Lower leg skin (tissue), 3 donors: ENCODE data around the gene SCN1A.

Experiments used
- CTCF ChIP-seq, 3 donors: fragments of 450-650 bp; IDR thresholded peaks; one replicate each; pipeline ENCODE4 v1.5.1; 2016; ENCODE audit warnings: antibody characterized with exemption in 3 of 3, mild to moderate bottlenecking in 3 of 3, moderate library complexity in 2 of 3
- POLR2A ChIP-seq, 2 donors: fragments of 450-650 bp; IDR thresholded peaks; one replicate each; pipeline ENCODE4 v1.6.1; 2016 to 2017; ENCODE audit warnings: antibody characterized with exemption in 2 of 2, mild to moderate bottlenecking in 1 of 2, moderate library complexity in 1 of 2

DNA sequence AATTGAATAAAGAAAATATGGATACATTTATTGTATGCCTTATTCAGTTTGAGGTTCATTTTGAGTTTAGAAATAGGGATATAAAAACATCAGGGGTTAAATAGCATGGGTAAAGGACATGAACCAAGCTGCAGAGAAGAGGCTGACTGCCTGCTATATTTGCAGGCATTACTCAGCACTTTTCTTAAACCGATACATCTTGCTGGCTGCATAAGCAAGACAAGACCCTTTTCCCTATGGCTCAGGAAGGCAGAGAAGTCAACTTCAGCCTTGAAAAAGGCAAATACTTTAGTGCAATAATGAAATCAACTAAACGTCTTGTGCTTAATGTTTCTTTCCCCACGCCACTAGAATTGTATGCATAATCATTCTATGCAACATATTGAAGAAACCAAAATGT, 36.4 kb downstream of the SCN1A start:
- no peak for TF ChIP-seq CTCF (IDR thresholded peaks at IDR 0.05)
- TF ChIP-seq POLR2A (IDR thresholded peaks at IDR 0.05) = no peak
